ENCODE data around the gene DGKB.

DGKB gene

DNA sequence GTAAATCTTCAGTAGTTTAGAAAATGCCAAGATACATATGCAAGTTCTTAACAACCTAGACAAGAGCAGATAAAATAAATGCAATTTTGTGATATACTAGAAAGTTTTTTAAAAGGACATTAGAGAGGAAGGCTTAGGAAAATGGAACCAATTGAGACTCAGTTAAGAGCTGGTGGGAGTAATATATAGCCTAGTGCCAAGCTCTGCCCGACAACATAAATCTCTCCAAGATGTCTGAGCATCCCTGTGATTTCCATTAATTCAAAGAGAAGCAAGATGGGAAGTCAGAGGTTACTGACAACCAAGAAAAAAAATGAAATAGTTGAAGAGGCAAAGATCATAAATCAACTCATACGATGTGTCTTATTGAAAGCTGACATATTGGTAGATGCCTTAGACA lies 74.5 kb downstream of the DGKB start:
- DNase-seq (ENCODE audit: extremely low spot score), result no peak
- ChIA-PET POLR2A (no interaction called here), CTCF (interaction anchor here (1.2 to 1.5 kb wide), 2 partner anchors 8 to 21 kb away, joined by 3 to 5 read pairs; no protein-coding TSS in a partner anchor)
- TF ChIP-seq, protein P1, sequence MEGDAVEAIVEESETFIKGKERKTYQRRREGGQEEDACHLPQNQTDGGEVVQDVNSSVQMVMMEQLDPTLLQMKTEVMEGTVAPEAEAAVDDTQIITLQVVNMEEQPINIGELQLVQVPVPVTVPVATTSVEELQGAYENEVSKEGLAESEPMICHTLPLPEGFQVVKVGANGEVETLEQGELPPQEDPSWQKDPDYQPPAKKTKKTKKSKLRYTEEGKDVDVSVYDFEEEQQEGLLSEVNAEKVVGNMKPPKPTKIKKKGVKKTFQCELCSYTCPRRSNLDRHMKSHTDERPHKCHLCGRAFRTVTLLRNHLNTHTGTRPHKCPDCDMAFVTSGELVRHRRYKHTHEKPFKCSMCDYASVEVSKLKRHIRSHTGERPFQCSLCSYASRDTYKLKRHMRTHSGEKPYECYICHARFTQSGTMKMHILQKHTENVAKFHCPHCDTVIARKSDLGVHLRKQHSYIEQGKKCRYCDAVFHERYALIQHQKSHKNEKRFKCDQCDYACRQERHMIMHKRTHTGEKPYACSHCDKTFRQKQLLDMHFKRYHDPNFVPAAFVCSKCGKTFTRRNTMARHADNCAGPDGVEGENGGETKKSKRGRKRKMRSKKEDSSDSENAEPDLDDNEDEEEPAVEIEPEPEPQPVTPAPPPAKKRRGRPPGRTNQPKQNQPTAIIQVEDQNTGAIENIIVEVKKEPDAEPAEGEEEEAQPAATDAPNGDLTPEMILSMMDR (IDR thresholded peaks at IDR 0.05; ENCODE audit: control extremely low read depth, extremely low read depth, low read depth, missing control alignments), result no peak

DNA sequence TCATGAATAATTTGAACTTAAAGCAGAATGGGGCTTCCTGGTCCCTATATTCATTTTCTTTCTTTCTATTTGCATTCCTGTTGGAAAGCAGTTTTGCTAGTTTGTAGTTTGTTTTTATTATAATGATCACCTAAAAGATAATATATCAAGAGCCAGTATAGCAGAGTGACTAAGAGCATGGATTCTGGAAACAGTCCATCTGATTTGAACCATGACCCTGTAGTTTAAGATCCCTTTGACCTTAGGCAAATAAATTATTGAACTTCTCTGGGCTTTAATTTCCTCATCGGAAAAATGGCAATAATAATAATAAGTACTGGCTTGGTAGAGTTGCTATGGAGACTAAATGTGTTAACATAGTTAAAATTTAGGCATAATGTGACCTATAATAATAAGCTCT lies 76.1 kb downstream of the DGKB start:
- POLR2A ChIA-PET, result no interaction called here
- no peak for DNase-seq (ENCODE audit: extremely low spot score)
- TF ChIP-seq, protein P1 (IDR thresholded peaks at IDR 0.05; ENCODE audit: control extremely low read depth, extremely low read depth, low read depth, missing control alignments), result no peak
- CTCF ChIA-PET, result no interaction called here

DNA sequence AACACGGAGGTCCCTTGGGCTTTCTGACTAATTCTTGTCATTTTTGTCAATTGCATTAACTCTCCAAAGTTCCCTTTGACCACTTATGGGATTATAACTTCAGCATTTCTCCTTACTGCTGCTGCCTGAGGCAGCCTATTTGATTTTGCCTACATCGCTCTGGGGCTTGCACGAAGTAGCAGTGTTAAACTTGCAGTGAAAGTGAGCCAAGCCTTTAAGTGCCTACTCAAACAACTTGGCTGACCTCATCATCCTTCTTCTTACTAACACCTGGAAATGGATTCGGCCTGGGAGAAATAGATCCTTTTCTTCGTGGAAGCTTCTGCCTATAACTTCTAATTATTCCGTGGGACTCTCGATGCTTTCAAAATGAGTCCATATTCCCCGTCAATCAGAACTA lies 76.6 kb downstream of the DGKB start:
- ChIA-PET CTCF (no interaction called here), POLR2A (no interaction called here)
- TF ChIP-seq, protein P1 (IDR thresholded peaks at IDR 0.05; ENCODE audit: control extremely low read depth, extremely low read depth, low read depth, missing control alignments), result no peak
- DNase-seq (ENCODE audit: extremely low spot score), result no peak

DNA sequence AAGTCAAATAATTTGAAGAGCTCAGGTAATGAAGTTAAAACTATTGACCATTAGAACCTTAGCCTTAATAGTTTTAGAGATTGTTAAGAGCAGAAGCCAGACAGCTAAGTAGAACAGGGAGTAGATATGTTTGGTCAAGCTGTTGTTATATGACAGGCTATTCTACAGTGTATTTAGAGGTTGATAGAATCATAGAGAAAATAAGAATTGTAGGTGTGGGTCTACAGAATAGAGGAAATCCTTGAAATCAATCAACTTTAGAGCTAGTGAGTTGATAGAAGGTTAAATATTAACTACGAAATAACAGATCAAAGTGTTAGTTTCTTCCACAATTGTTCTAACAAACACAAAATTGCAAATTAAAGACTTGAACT lies 80.1 kb downstream of the DGKB start:
- POLR2A ChIA-PET, result no interaction called here
- CTCF ChIA-PET, result interaction anchor here (1.2 to 2.1 kb wide), 2 partner anchors 10 to 12 kb away, joined by 4 to 10 read pairs; no protein-coding TSS in a partner anchor
- no peak for DNase-seq (ENCODE audit: extremely low spot score)
- TF ChIP-seq, protein P1 (IDR thresholded peaks at IDR 0.05; ENCODE audit: control extremely low read depth, extremely low read depth, low read depth, missing control alignments), result no peak

DNA sequence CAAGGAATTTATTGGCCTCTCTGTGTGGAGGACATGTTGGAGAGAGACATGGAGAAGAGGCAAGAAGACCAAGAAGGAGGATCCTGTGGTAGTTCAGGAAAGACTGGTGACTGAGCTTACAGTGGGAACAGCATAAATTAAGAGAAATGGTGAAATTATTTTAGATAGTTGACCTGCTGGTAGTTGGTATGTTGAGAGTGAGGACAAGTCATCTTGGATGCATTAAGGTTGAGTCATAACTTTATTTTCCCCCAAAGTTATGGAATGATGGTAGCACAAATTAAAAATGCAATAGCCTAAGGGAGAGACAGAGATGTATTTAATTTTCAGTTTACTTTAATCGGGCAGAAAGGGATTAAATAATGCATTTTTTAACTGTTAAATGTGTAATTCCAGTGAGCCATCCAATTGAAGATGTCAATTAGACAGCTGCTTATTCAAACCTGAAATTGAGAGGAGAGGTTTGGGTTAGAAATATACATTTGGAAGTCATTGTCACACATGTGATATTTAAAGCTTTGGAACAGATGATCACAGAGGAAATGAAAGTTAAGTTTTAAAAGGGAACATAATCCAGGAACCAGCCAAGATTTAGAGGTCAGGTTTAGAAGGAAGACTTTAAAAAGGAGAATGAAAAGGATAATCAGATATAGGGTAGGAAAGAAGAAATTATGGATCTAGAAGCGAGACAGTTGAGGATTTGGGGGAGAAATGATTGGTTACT lies 80.6 kb downstream of the DGKB start:
- no peak for DNase-seq (ENCODE audit: extremely low spot score)

DNA sequence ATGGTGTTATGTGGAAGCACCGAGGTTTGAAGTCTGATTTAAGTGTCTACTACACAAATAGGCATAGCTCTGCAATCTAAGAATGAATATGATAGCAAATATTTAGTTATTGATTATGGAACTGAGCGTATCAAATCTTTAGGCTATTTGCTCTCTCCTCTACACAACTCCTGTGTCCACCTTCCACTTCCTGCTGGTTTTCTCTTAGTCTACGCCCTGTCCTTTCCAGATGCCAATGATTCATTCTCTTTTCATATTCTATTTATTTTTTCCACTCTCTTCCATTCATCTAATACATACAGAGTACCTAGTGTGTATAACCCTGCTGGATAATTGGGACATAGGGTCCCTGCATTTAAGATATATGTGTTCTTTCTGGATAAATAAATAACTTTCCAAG lies 83.7 kb downstream of the DGKB start:
- TF ChIP-seq, protein P1 (IDR thresholded peaks at IDR 0.05; ENCODE audit: control extremely low read depth, extremely low read depth, low read depth, missing control alignments), result no peak
- POLR2A ChIA-PET, result no interaction called here
- CTCF ChIA-PET, result no interaction called here
- no peak for DNase-seq (ENCODE audit: extremely low spot score)

More for the DNA sequence above, 80.6 kb downstream of the DGKB start:
- ChIA-PET POLR2A (no interaction called here), CTCF (interaction anchor here (1.2 to 2.1 kb wide), 2 partner anchors 9 to 12 kb away, joined by 4 to 10 read pairs; no protein-coding TSS in a partner anchor)
- TF ChIP-seq, protein P1 (IDR thresholded peaks at IDR 0.05; ENCODE audit: control extremely low read depth, extremely low read depth, low read depth, missing control alignments), result no peak

Measured in GM10248 (cell line).